NCI-H2171 (cell line): ENCODE results near the gene PRKD1.

Experiments used
- DNase-seq: peaks from one replicate; lab custom pipeline; 2025; lab: John Stamatoyannopoulos, UW

The PRKD1 gene

DNA sequence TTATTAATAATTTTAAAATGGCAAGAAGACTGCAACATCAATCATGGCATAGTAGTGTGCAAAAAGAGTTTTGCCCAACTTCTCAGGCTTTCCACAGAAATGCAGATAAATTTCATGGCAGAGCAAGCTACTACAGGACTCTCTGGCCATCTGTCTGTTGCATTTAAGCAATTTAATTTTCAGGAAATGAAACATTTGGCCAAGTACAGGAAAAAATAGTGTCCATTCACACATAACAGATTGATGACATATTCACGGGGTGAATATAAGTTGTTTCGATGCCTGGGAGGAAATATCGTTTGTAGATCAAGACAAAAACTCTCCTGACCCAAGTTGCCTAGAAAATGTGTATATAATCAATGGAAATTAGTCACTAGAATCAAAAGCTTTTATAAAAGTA is 324.0 kb downstream of the PRKD1 start:
- no peak for DNase-seq

GRCh38 chr14:29601616-29602015 is 326.0 kb downstream of the PRKD1 start:
- DNase-seq, result no peak

GRCh38 chr14:29587761-29588470 is 339.7 kb downstream of the PRKD1 start:
- no peak for DNase-seq

DNA sequence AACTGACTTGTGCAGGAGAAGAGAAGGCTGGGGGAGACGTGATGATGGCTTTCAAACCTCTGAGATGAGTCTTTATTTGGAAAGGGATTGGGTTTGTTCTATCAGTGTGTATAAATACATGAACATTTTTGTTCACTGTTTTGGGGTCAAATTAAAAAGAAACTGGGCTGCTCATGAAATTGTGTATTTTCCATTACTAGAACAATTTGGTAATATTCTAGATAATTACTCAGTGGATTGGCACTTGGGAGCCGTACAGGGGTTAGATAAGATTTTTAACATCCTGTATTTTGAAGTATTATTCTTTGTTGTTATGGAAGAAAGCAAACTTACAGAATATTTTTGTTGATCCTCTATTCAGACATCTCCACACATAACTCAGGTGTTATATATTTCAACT is 340.6 kb downstream of the PRKD1 start:
- no peak for DNase-seq

DNA sequence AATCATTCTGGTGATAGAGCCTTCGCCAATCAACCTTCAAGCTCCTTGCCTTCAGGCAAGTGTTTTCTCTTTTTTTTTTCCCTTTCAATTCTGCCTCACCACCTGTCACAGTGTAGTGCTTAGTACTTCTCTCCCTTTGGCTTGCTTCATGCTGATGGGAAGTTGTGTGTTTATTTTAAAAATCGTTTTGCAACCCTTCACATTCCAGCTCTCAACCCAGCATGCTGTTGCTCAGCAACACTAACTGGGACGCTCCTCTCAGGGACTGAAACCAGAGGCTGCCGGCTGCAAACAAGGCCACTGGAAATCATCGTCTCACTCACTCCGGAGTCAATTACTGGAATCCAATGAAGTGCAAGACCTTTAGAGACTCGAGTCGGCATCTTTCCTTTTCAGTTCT is 342.7 kb downstream of the PRKD1 start:
- peak; percentile 30 for DNase-seq

DNA sequence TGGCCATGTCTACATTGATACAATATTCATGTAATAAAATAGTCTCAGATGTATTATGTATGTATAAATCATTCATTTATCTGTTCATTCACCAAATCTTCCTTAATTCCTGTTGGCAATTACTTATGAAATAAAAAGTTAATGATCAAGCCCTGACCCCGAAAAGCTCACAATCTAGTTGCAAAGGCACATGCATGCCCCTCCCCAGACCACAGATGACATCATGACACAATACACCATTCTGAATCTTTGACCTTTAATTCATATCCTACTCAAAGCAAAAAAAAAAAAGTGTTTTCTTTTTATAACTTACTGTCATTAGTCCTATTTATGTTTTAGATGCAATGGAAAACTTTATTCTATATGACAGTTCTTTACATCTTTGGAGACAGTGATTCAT is 346.9 kb downstream of the PRKD1 start:
- DNase-seq, result no peak

DNA sequence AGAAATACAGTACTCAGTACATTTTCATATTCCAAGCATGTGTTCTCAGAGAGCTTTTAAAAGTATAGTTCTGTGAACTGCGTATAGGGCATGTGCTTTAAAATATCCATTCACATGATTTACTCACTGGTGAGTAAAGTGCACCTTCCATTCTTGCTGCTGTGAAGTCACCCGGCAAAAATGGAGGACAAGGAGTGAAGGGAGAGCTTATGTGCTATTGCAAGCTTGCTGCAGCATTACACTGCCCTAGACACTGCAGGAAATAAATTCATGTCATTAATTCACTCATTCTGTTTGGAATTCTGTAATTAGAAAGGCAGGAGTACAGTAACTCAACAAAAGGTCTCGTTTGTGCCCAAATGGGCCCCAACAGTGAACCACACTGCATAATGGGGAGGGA is 347.8 kb downstream of the PRKD1 start:
- DNase-seq, result no peak

- no peak for DNase-seq
Measured at GRCh38 chr14:29576927-29577326, 350.7 kb downstream of the PRKD1 start.

GRCh38 chr14:29569194-29569593 is 358.5 kb downstream of the PRKD1 start:
- no peak for DNase-seq

GRCh38 chr14:29566194-29566593 is 361.5 kb downstream of the PRKD1 start:
- no peak for DNase-seq

DNA sequence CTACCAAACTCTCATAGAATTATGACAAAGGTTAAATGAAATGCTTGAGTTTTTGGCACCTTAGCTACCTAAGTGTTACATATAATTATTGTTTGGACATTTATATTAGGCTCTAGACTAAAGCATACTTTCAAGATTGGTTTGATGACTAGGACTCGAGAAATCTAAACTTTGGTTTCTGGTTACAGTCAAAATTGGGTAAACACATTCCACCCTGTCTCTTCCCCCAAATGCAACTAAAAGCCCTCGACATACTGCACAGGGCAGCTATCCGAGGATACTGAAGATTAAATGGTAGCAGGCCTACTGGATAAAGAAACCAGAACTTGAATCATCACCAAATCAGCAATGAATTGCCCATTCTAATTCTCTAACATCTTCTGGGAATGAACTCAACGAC is 369.1 kb downstream of the PRKD1 start:
- no peak for DNase-seq

GRCh38 chr14:29554335-29554734 is 373.3 kb downstream of the PRKD1 start:
- DNase-seq, result no peak

DNA sequence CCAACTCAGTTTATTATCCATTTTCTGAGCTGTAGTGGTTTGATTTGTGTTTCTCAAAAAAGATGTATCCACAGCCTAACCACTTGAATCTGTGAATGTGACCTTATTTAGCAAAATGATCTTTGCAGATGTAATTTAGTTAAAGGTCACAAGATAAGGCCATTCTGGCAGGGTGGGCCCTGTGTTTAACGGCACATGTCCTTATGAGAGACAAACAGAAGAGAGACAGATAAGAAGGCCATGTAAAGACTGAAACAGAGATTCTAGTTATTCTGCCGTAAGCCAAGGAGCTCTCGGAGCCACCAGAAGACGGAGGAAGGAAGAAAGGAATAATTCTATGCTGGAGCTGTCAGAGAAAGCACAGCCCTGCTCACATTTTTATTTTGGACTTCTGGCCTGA is 374.2 kb downstream of the PRKD1 start:
- DNase-seq, result no peak

DNA sequence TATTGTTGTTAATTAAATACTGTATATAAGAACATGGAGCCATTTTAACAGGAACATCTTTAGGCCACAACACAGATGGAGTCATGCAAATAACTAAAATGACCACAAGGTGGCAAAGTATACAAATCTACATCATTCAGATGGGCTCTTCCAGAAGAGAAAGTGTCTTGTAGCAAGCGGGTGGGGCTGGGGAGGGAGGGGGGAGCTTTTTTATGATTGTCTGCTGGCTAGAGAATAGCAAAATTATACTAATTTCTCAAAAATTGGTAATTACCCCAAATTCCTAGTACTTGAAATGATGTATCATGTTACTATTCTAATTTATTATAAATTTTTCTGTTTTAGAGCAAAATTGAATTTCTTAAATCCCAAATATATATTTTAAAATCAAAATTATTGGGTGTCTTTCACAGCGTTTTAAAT is 378.7 kb downstream of the PRKD1 start:
- peak; percentile 74 for DNase-seq

- no peak for DNase-seq
Measured at GRCh38 chr14:29545714-29546113, 381.9 kb downstream of the PRKD1 start.

- DNase-seq, result peak; percentile 63
Measured at GRCh38 chr14:29536886-29537511, 390.6 kb downstream of the PRKD1 start.

- DNase-seq, result peak; percentile 49
Measured at GRCh38 chr14:29529418-29529817, 398.2 kb downstream of the PRKD1 start.

- peak; percentile 83 for DNase-seq
Measured at GRCh38 chr14:29528889-29529288, 398.8 kb downstream of the PRKD1 start.

DNA sequence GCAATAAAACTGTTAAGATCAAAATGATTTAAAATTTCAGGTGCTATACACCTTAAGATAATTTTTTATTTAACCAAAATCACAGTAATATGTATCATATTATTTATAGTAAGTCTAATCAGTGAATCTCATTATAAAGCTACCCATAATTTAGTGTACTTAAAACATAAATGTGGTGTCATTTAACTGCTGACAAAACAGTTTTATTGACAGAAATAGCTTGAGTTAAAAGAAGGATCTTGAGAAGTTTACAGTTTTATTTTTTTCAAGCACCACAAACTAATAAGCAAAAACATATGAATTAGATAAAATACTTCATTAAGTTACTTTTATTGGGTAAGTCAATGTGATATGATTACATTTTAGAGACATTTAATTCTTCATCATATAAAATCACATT is 400.4 kb downstream of the PRKD1 start:
- DNase-seq, result no peak
